ENCODE measurements around the gene TSHR. TPM values are rescaled to one million over a fixed set of nuclear protein-coding genes. Genes with fewer than 3 reads are reported as not detected.

TSHR gene
- total and polyA plus RNA-seq, 2 of the 13 experiments (the other 11 are each of a cell fraction or from before 2014, with no cell fraction given): not detected

DNA sequence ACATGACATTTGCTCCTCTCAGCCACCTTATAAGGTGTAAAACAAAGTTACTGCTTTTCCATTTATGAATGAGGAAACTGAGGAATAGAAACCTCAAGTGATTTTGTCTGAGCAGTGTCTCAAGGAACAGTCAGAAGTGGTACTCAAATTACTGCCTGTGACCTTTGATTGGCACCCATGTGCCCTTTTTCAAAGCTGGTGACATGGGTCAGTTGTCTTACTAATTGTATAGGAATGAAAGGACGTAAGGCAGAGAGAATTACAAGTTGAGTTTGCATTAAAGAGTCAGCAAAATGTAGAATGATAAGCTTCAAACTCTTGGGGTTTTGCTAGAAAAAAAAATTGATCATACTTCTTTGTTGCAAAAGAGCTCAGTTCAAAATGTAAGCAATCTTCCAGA is 136.2 kb downstream of the TSHR start:
- ATAC-seq: no peak
- Histone ChIP-seq H3K27me3 (ENCODE audit: control insufficient read depth in 1 of 2, insufficient read depth in 2 of 2, low read length in 2 of 2) (no peaks in the 10 kb centered on the region), H3K79me2 (ENCODE audit: insufficient read depth, low read length) (no peaks in the 10 kb centered on the region), H3K4me3 (replicated peaks in 1 of 3; ENCODE audit: insufficient read depth in 1 of 3, low read depth in 2 of 3, low read length in 3 of 3) (no peak overlapping the region), H3K4me1 (ENCODE audit: insufficient read depth, low read length) (peaks cover 15% of the 10 kb centered on the region), H3K36me3 (replicated peaks in 1 of 2; ENCODE audit: control insufficient read depth in 1 of 2, insufficient read depth in 2 of 2, low read length in 2 of 2) (no peaks in the 10 kb centered on the region), H3K9ac (ENCODE audit: insufficient read depth, low read depth, low read length) (no peak overlapping the region), H2AFZ (ENCODE audit: low read length) (no peak overlapping the region), H4K20me1 (ENCODE audit: insufficient read depth, low read length) (no peaks in the 10 kb centered on the region), H3K4me2 (ENCODE audit: low read depth, low read length) (no peak overlapping the region), H3K27ac (ENCODE audit: extremely low read length, insufficient read depth, low read length) (no peak overlapping the region), H3K9me3 (ENCODE audit: low read length) (no peaks in the 10 kb centered on the region)
- WGBS (ENCODE audit: low lambda C conversion rate): 56% methylated on average over 1 of the region's 1 CpG
- in situ Hi-C loops (cut with HindIII; ENCODE audit: extremely low pct_ligation_motif_present, low pct_unique_long_range_greater_than_20kb) (no loop called here), intact Hi-C loops (cut with micrococcal nuclease; ENCODE audit: unreplicated experiment) (no loop called here)
- POLR2A ChIA-PET: no interaction called here
- no peak for DNase-seq (ENCODE audit: low spot score)
- no peak for FAIRE-seq
- CTCF ChIA-PET (ENCODE audit: low intra/inter-chr PET ratio, low total read pairs): no interaction called here
- BruUV-seq (replicated peaks): no TSS peak
- no peak for TF ChIP-seq HMG20B (CRISPR knock-in tag; conservative IDR thresholded peaks at IDR 0.05)

DNA sequence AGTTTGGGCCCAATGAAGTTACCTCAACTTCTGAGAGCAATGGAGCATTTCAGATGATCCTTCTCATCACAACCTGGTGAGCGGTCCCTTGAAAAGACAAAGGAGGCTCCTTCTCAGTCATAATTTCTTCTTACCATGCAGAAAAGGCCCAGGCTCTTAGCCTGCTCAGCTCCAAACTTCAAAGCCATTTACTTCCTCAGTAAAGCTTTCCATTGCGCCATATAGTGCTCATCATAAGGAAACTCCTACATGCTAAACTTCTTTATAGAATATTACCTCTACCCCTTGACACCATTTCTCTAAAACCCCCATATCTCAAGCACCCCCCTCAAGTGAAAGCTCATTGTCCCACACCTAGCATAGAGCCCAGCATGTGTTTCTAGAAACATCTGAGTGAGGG is 138.2 kb downstream of the TSHR start:
- H3K79me2 ChIP-seq (ENCODE audit: insufficient read depth, low read length): no peaks in the 10 kb centered on the region
- intact Hi-C loops (cut with micrococcal nuclease; ENCODE audit: unreplicated experiment) (no loop called here), in situ Hi-C loops (cut with HindIII; ENCODE audit: extremely low pct_ligation_motif_present, low pct_unique_long_range_greater_than_20kb) (no loop called here)
- no peak for ATAC-seq
- H3K27me3 ChIP-seq (ENCODE audit: control insufficient read depth in 1 of 2, insufficient read depth in 2 of 2, low read length in 2 of 2): no peaks in the 10 kb centered on the region
- no peak overlapping the region for H3K27ac ChIP-seq (ENCODE audit: extremely low read length, insufficient read depth, low read length)
- WGBS (ENCODE audit: low lambda C conversion rate): 93% methylated on average over 2 of the region's 2 CpGs
- TF ChIP-seq ZFAT (CRISPR knock-in tag; conservative IDR thresholded peaks at IDR 0.05): no peak
- TF ChIP-seq, protein P1, sequence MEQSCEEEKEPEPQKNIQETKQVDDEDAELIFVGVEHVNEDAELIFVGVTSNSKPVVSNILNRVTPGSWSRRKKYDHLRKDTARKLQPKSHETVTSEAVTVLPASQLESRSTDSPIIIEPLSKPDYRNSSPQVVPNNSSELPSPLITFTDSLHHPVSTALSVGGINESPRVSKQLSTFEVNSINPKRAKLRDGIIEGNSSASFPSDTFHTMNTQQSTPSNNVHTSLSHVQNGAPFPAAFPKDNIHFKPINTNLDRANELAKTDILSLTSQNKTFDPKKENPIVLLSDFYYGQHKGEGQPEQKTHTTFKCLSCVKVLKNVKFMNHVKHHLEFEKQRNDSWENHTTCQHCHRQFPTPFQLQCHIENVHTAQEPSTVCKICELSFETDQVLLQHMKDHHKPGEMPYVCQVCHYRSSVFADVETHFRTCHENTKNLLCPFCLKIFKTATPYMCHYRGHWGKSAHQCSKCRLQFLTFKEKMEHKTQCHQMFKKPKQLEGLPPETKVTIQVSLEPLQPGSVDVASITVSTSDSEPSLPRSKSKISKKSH (CRISPR knock-in tag; IDR thresholded peaks at IDR 0.05; ENCODE audit: borderline replicate concordance): no peak
- no peak for TF ChIP-seq ISL2 (CRISPR knock-in tag; IDR thresholded peaks at IDR 0.05)
- TF ChIP-seq ZNF891 (CRISPR knock-in tag; IDR thresholded peaks at IDR 0.05): no peak
- no peak for TF ChIP-seq ZNF709 (CRISPR knock-in tag; IDR thresholded peaks at IDR 0.05)
- TF ChIP-seq YEATS4 (CRISPR knock-in tag; IDR thresholded peaks at IDR 0.05; ENCODE audit: borderline replicate concordance): no peak
- TF ChIP-seq, protein P2, sequence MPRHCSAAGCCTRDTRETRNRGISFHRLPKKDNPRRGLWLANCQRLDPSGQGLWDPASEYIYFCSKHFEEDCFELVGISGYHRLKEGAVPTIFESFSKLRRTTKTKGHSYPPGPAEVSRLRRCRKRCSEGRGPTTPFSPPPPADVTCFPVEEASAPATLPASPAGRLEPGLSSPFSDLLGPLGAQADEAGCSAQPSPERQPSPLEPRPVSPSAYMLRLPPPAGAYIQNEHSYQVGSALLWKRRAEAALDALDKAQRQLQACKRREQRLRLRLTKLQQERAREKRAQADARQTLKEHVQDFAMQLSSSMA (CRISPR knock-in tag; IDR thresholded peaks at IDR 0.05): no peak
- TF ChIP-seq PCBP1 (IDR thresholded peaks at IDR 0.05; ENCODE audit: borderline replicate concordance, low read depth, low read length): no peak
- no peak for FAIRE-seq
- no peak overlapping the region for H3K9ac ChIP-seq (ENCODE audit: insufficient read depth, low read depth, low read length)
- DNase-seq (ENCODE audit: low spot score): no peak
- H3K36me3 ChIP-seq (replicated peaks in 1 of 2; ENCODE audit: control insufficient read depth in 1 of 2, insufficient read depth in 2 of 2, low read length in 2 of 2): no peaks in the 10 kb centered on the region
- CTCF ChIA-PET (ENCODE audit: low intra/inter-chr PET ratio, low total read pairs): no interaction called here
- no peak overlapping the region for H3K4me2 ChIP-seq (ENCODE audit: low read depth, low read length)
- peaks cover 18% of the 10 kb centered on the region for H3K4me1 ChIP-seq (ENCODE audit: insufficient read depth, low read length)
- POLR2A ChIA-PET: no interaction called here
- no peaks in the 10 kb centered on the region for H3K9me3 ChIP-seq (ENCODE audit: low read length)
- BruUV-seq (replicated peaks): no TSS peak
- H4K20me1 ChIP-seq (ENCODE audit: insufficient read depth, low read length): no peaks in the 10 kb centered on the region
- no peak overlapping the region for H3K4me3 ChIP-seq (replicated peaks in 1 of 3; ENCODE audit: insufficient read depth in 1 of 3, low read depth in 2 of 3, low read length in 3 of 3)
- H2AFZ ChIP-seq (ENCODE audit: low read length): no peak overlapping the region

Measured in HepG2 (cell line).